ENCODE data around the gene TRDMT1.

The TRDMT1 gene

GRCh38 chr10:17229717-17229966, 28.2 kb upstream of the TRDMT1 start:
- Histone ChIP-seq H3K9me3 (replicated peaks; ENCODE audit: low read length) (no peaks in the 10 kb centered on the region), H3K4me2 (ENCODE audit: low read length) (peak overlapping the region; percentile 91), H3K4me3 (ENCODE audit: low read length) (peak overlapping the region; percentile 99), H3K36me3 (ENCODE audit: insufficient read depth, low read length) (peaks cover 51% of the 10 kb centered on the region), H3K9ac (ENCODE audit: low read depth, low read length) (peak overlapping the region; percentile 100), H3K27me3 (ENCODE audit: control insufficient read depth, insufficient read depth, low read length) (no peaks in the 10 kb centered on the region), H3K4me1 (ENCODE audit: control insufficient read depth, insufficient read depth, low read length) (peaks cover 41% of the 10 kb centered on the region)

DNA sequence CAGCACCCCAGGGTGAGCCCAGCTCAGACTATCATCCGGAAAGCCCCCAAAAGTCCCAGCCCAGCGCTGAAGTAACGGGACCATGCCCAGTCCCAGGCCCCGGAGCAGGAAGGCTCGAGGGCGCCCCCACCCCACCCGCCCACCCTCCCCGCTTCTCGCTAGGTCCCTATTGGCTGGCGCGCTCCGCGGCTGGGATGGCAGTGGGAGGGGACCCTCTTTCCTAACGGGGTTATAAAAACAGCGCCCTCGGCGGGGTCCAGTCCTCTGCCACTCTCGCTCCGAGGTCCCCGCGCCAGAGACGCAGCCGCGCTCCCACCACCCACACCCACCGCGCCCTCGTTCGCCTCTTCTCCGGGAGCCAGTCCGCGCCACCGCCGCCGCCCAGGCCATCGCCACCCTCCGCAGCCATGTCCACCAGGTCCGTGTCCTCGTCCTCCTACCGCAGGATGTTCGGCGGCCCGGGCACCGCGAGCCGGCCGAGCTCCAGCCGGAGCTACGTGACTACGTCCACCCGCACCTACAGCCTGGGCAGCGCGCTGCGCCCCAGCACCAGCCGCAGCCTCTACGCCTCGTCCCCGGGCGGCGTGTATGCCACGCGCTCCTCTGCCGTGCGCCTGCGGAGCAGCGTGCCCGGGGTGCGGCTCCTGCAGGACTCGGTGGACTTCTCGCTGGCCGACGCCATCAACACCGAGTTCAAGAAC, 27.7 kb upstream of the TRDMT1 start:
- no peaks in the 10 kb centered on the region for H3K27me3 ChIP-seq (ENCODE audit: control insufficient read depth, insufficient read depth, low read length)
- peaks cover 37% of the 10 kb centered on the region for H3K4me1 ChIP-seq (ENCODE audit: control insufficient read depth, insufficient read depth, low read length)
- H3K4me2 ChIP-seq (ENCODE audit: low read length), result peak overlapping the region; percentile 91
- peak overlapping the region; percentile 99 for H3K4me3 ChIP-seq (ENCODE audit: low read length)
- peak overlapping the region; percentile 100 for H3K9ac ChIP-seq (ENCODE audit: low read depth, low read length)
- peaks cover 47% of the 10 kb centered on the region for H3K36me3 ChIP-seq (ENCODE audit: insufficient read depth, low read length)
- H3K9me3 ChIP-seq (replicated peaks; ENCODE audit: low read length), result no peaks in the 10 kb centered on the region

- Histone ChIP-seq H3K4me2 (ENCODE audit: low read length) (peak within 1 kb of the TSS; percentile 90), H3K27me3 (ENCODE audit: control insufficient read depth, insufficient read depth, low read length) (no peaks in the 10 kb centered on the region), H3K9me3 (replicated peaks; ENCODE audit: low read length) (no peaks in the 10 kb centered on the region), H3K9ac (ENCODE audit: low read depth, low read length) (peak within 1 kb of the TSS; percentile 100), H3K36me3 (ENCODE audit: insufficient read depth, low read length) (peaks cover 39% of the 10 kb centered on the region), H3K4me1 (ENCODE audit: control insufficient read depth, insufficient read depth, low read length) (peaks cover 31% of the 10 kb centered on the region), H3K4me3 (ENCODE audit: low read length) (peak within 1 kb of the TSS; percentile 99)
Measured at GRCh38 chr10:17228091-17229015, 26.9 kb upstream of the TRDMT1 start, which contains the start of gene VIM. VIM (plus strand) TSS chr10:17228241; CDS start chr10:17229423, 1,182 bp downstream.

DNA sequence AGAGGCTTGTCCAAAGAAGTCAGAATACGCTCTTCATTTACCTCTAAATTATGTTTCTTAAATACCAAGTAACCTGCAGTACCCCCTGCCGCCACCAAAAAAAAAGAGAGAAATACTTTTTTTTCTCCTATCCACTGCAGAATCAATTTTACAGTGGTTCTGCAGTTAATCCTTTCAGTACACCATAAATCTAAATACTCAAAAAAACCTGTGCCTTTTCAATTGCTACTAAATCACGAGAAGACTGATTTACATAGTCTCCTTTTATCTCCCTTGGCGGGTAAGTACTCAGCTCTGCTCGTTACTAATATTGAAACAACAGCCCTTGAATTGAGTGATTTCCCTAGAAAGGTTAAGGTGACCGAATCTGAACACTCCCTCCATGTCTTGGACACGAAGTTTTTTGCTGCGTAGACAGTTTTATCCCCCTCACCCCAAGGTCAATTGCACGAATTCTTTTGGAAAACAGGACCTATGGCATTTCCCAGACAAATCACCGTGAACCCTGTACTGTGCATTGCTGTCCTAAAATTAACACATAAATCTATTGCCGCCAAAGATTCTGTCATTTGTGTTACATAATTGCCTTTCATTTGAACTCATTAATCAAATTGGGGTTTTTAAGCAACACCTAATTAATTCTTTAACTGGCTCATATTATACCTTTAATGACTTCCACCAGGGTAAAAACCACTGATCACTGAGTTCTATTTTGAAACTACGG, 26.1 kb upstream of the TRDMT1 start:
- H3K9ac ChIP-seq (ENCODE audit: low read depth, low read length), result peak overlapping the region; percentile 100
- H3K4me1 ChIP-seq (ENCODE audit: control insufficient read depth, insufficient read depth, low read length), result peaks cover 27% of the 10 kb centered on the region

DNA sequence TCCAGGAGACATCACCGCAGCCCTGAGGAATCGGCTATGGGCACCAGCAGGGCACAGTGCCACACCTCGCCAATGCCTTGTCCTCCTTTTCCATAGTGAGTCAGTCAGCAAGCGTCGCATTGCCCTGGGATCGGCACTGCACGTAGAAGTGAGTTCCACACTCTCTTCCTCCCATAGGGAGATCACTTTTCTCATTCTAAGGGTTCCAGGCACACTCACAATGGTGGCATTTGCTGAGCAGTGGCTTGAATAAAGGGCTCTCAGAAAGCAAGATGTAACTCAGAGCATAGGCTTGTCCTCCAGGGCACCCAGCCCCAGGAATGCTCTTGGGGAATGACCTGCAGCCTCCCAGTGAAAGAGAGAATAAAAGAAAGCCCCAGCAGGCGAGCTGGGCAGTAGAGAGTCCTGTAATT, 25.4 kb upstream of the TRDMT1 start:
- Histone ChIP-seq H3K27me3 (ENCODE audit: control insufficient read depth, insufficient read depth, low read length) (no peaks in the 10 kb centered on the region), H3K9ac (ENCODE audit: low read depth, low read length) (peak overlapping the region; percentile 100), H3K4me3 (ENCODE audit: low read length) (peak overlapping the region; percentile 42), H3K36me3 (ENCODE audit: insufficient read depth, low read length) (peaks cover 27% of the 10 kb centered on the region), H3K9me3 (replicated peaks; ENCODE audit: low read length) (no peaks in the 10 kb centered on the region), H3K4me1 (ENCODE audit: control insufficient read depth, insufficient read depth, low read length) (peaks cover 21% of the 10 kb centered on the region), H3K4me2 (ENCODE audit: low read length) (peak overlapping the region; percentile 90)

More for the DNA sequence above, 26.1 kb upstream of the TRDMT1 start:
- Histone ChIP-seq H3K9me3 (replicated peaks; ENCODE audit: low read length) (no peaks in the 10 kb centered on the region), H3K36me3 (ENCODE audit: insufficient read depth, low read length) (peaks cover 33% of the 10 kb centered on the region), H3K4me2 (ENCODE audit: low read length) (peak overlapping the region; percentile 90), H3K4me3 (ENCODE audit: low read length) (peak overlapping the region; percentile 99), H3K27me3 (ENCODE audit: control insufficient read depth, insufficient read depth, low read length) (no peaks in the 10 kb centered on the region)

DNA sequence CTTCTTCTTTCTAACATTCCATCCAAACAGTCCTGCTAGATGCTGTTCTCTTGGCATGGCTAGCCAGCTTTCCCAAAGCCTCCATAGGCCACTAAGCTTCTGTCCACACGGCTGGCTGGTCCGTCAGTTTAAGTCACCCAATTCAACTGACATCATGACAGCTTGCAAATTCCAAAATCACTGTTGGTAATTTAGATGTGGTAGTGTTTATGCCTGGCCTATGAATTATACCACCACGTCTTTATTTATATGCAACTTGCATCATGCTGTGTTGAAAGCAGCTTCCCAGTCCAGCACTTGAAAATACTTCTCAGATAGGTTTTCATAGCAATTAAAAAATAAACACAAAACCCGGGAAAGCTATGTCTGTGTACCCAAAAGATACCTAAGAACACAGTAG, 24.3 kb upstream of the TRDMT1 start:
- H3K4me1 ChIP-seq (ENCODE audit: control insufficient read depth, insufficient read depth, low read length), result peaks cover 24% of the 10 kb centered on the region
- H3K4me3 ChIP-seq (ENCODE audit: low read length), result no peak overlapping the region
- peaks cover 16% of the 10 kb centered on the region for H3K36me3 ChIP-seq (ENCODE audit: insufficient read depth, low read length)
- no peak overlapping the region for H3K9ac ChIP-seq (ENCODE audit: low read depth, low read length)
- no peaks in the 10 kb centered on the region for H3K27me3 ChIP-seq (ENCODE audit: control insufficient read depth, insufficient read depth, low read length)
- H3K4me2 ChIP-seq (ENCODE audit: low read length), result no peak overlapping the region
- no peaks in the 10 kb centered on the region for H3K9me3 ChIP-seq (replicated peaks; ENCODE audit: low read length)

- Histone ChIP-seq H3K4me3 (ENCODE audit: low read length) (no peak overlapping the region), H3K4me2 (ENCODE audit: low read length) (no peak overlapping the region), H3K9ac (ENCODE audit: low read depth, low read length) (no peak overlapping the region), H3K36me3 (ENCODE audit: insufficient read depth, low read length) (no peaks in the 10 kb centered on the region), H3K9me3 (replicated peaks; ENCODE audit: low read length) (no peaks in the 10 kb centered on the region), H3K27me3 (ENCODE audit: control insufficient read depth, insufficient read depth, low read length) (no peaks in the 10 kb centered on the region), H3K4me1 (ENCODE audit: control insufficient read depth, insufficient read depth, low read length) (peaks cover 47% of the 10 kb centered on the region)
Measured at GRCh38 chr10:17222329-17222728, 20.9 kb upstream of the TRDMT1 start.

DNA sequence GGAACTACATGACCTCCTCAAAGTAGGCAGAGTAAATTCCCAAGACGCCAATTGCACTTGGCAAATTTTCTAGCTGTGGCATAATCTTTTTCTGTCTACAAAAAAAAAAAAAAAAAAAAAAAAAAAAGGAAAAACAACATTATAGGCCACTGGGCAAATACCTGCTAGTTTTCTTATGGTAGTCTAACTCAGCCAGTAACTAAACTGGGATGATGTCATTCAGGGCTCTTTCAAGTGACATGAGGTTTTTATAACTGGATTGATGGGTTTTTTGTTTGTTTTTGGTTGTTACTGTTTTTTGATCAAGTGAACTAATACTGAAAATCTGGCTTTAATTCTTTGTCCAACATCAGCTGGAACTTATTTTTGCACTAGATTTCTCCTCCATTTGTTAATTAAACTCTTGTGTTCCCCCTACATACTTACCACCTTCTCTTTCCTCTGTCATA, 19.2 kb upstream of the TRDMT1 start:
- Histone ChIP-seq H3K4me1 (ENCODE audit: control insufficient read depth, insufficient read depth, low read length) (peaks cover 47% of the 10 kb centered on the region), H3K9ac (ENCODE audit: low read depth, low read length) (peak overlapping the region; percentile 20), H3K4me2 (ENCODE audit: low read length) (no peak overlapping the region), H3K4me3 (ENCODE audit: low read length) (no peak overlapping the region), H3K9me3 (replicated peaks; ENCODE audit: low read length) (no peaks in the 10 kb centered on the region), H3K36me3 (ENCODE audit: insufficient read depth, low read length) (no peaks in the 10 kb centered on the region), H3K27me3 (ENCODE audit: control insufficient read depth, insufficient read depth, low read length) (no peaks in the 10 kb centered on the region)

DNA sequence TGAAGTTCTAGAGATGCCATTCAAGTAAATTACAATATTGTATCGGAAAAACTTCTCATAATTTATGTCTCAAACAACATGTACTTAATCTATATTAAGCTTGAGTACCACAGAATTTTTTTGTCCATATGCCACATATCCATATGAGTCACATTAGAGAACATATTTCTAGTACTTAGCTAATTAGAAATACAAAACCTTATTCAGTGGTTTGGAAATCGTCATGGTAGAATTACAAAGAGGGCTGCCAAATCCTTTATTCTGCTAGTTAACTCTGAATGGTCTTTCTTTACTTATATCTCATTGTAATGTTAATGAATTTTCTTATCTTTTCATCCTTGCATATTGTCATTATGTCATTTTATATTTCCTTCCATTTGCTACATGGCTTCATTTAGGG, 17.6 kb upstream of the TRDMT1 start:
- peak overlapping the region; percentile 62 for H3K9ac ChIP-seq (ENCODE audit: low read depth, low read length)
- H3K9me3 ChIP-seq (replicated peaks; ENCODE audit: low read length), result no peaks in the 10 kb centered on the region
- H3K36me3 ChIP-seq (ENCODE audit: insufficient read depth, low read length), result no peaks in the 10 kb centered on the region
- peak overlapping the region; percentile 22 for H3K4me2 ChIP-seq (ENCODE audit: low read length)
- peaks cover 62% of the 10 kb centered on the region for H3K4me1 ChIP-seq (ENCODE audit: control insufficient read depth, insufficient read depth, low read length)
- H3K27me3 ChIP-seq (ENCODE audit: control insufficient read depth, insufficient read depth, low read length), result no peaks in the 10 kb centered on the region
- no peak overlapping the region for H3K4me3 ChIP-seq (ENCODE audit: low read length)

GRCh38 chr10:17217631-17218232, 16.3 kb upstream of the TRDMT1 start:
- Histone ChIP-seq H3K4me3 (ENCODE audit: low read length) (peak overlapping the region; percentile 11), H3K36me3 (ENCODE audit: insufficient read depth, low read length) (no peaks in the 10 kb centered on the region), H3K4me1 (ENCODE audit: control insufficient read depth, insufficient read depth, low read length) (peaks cover 75% of the 10 kb centered on the region), H3K9ac (ENCODE audit: low read depth, low read length) (peak overlapping the region; percentile 85), H3K9me3 (replicated peaks; ENCODE audit: low read length) (no peaks in the 10 kb centered on the region), H3K27me3 (ENCODE audit: control insufficient read depth, insufficient read depth, low read length) (no peaks in the 10 kb centered on the region), H3K4me2 (ENCODE audit: low read length) (peak overlapping the region; percentile 39)

DNA sequence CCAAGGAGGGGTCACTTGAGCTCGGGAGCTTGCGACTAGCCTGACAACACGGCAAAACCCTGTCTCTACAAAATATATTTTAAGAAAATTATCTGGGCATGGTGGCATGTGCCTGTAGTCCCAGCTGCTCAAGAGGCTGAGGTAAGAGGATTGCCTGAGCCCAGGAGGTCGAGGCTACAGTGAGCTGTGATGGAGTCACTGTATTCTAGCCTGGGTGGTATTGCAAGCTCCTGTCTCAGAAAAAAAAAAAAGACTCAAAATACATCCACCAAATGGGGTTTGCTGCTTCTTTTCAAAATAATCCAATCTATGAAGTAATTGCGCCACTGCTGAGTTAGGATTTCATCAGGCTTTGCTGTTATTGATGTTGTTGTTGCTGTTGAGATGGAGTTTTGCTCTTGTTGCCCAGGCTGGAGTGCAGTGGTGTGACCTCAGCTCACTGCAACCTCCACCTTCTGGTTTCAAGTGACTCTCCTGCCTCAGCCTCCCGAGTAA, 15.5 kb upstream of the TRDMT1 start:
- Histone ChIP-seq H3K4me1 (ENCODE audit: control insufficient read depth, insufficient read depth, low read length) (peaks cover 76% of the 10 kb centered on the region), H3K4me3 (ENCODE audit: low read length) (peak overlapping the region; percentile 17), H3K36me3 (ENCODE audit: insufficient read depth, low read length) (no peaks in the 10 kb centered on the region), H3K27me3 (ENCODE audit: control insufficient read depth, insufficient read depth, low read length) (no peaks in the 10 kb centered on the region), H3K9me3 (replicated peaks; ENCODE audit: low read length) (no peaks in the 10 kb centered on the region), H3K9ac (ENCODE audit: low read depth, low read length) (peak overlapping the region; percentile 85), H3K4me2 (ENCODE audit: low read length) (peak overlapping the region; percentile 62)

Measured in skeletal muscle satellite cell (primary cell).